Endothelial cell of umbilical vein (primary cell): ENCODE measurements around the gene SPON1. TPM values are rescaled to one million over a fixed set of nuclear protein-coding genes. Genes with fewer than 3 reads are reported as not detected.

Source experiments
- BruUV-seq: library from RNA; stranded (reverse); fragments of 400-500 nt; replicated peaks from 2 replicates; lab custom pipeline; 2021; lab: Mats Ljungman, UMichigan
- CTCF ChIA-PET: fragments of 300-600, 350-600 bp; sonication (Branson Sonifier 250); formaldehyde crosslinking; loops from one replicate; lab custom pipeline; 2021; ENCODE audit warnings: antibody characterized with exemption, inconsistent platforms; lab: Charles Lee
- POLR2A ChIA-PET: fragments of 300-600, 350-600 bp; sonication (Branson Sonifier 250); formaldehyde crosslinking; loops from one replicate; lab custom pipeline; 2021; ENCODE audit warnings: antibody characterized with exemption, inconsistent platforms; lab: Charles Lee
- DNase-seq: peaks from one replicate; pipeline ENCODE4 v3.0.0-alpha.2; 2011; ENCODE audit warnings: low read depth, low spot score
- FAIRE-seq: peaks from 2 replicates; lab custom pipeline; 2011; peaks lifted over from hg19 to GRCh38; lab: Jason Lieb, UNC
- H2AFZ ChIP-seq: 2 replicates; pipeline ENCODE4 v1.6.0; 2012; ENCODE audit warnings: low read depth, low read length, control low read depth, inconsistent platforms
- H3K27ac ChIP-seq: 2 replicates; pipeline ENCODE4 v1.5.1; 2011; ENCODE audit warnings: low read depth, mild to moderate bottlenecking, control low read depth, low read length, moderate library complexity; ENCODE audit not compliant: insufficient read depth
- H3K27me3 ChIP-seq, 2 experiments: 2 replicates each; pipeline versions ENCODE4 v1.6.0 to v1.6.1; 2011; ENCODE audit warnings: low read length in 2 of 2, mixed read lengths in 1 of 2; ENCODE audit not compliant: control insufficient read depth in 2 of 2, insufficient read depth in 2 of 2
- H3K36me3 ChIP-seq, 2 experiments: 2 replicates in 1 of 2; 3 replicates in 1 of 2; pipeline ENCODE4 v1.5.1; 2011; ENCODE audit warnings: low read length in 2 of 2, mild to moderate bottlenecking in 1 of 2, moderate library complexity in 1 of 2; ENCODE audit not compliant: control insufficient read depth in 2 of 2, insufficient read depth in 2 of 2; ENCODE audit errors: extremely low read depth in 1 of 2
- H3K4me1 ChIP-seq: 3 replicates; pipeline ENCODE4 v1.5.1; 2011; ENCODE audit warnings: mild to moderate bottlenecking, low read length; ENCODE audit not compliant: control insufficient read depth, insufficient read depth; ENCODE audit errors: extremely low read depth
- H3K4me2 ChIP-seq: 2 replicates; pipeline ENCODE4 v1.6.1; 2011; ENCODE audit warnings: low read length, control low read depth, mixed read lengths; ENCODE audit not compliant: insufficient read depth
- H3K4me3 ChIP-seq, 3 experiments: fragments of 200-600 bp in 1 of 3; sonication (generic), shearing (Covaris generic) in 1 of 3; replicated peaks in 1 of 3; 2 replicates each; pipeline ENCODE4 v1.5.1; 2011 to 2016; ENCODE audit warnings: control low read depth in 3 of 3, low read length in 3 of 3, mild to moderate bottlenecking in 2 of 3, inconsistent platforms in 1 of 3, low read depth in 1 of 3, moderate library complexity in 1 of 3; ENCODE audit not compliant: insufficient read depth in 1 of 3
- H3K79me2 ChIP-seq: 2 replicates; pipeline ENCODE4 v1.6.0; 2012; ENCODE audit warnings: low read length, inconsistent platforms; ENCODE audit not compliant: control insufficient read depth, insufficient read depth
- H3K9ac ChIP-seq: replicated peaks from 2 replicates; pipeline ENCODE3; 2011; ENCODE audit warnings: low read length, control low read depth; ENCODE audit not compliant: insufficient read depth; ENCODE audit errors: extremely low read depth
- H3K9me1 ChIP-seq: replicated peaks from 3 replicates; pipeline ENCODE4 v1.6.0; 2011; ENCODE audit warnings: mild to moderate bottlenecking, low read length; ENCODE audit not compliant: control insufficient read depth, insufficient read depth; ENCODE audit errors: extremely low read depth
- H3K9me3 ChIP-seq: replicated peaks from 2 replicates; pipeline ENCODE4 v1.5.1; 2012; ENCODE audit warnings: low read length, inconsistent platforms; ENCODE audit not compliant: control insufficient read depth, insufficient read depth
- H4K20me1 ChIP-seq: replicated peaks from 2 replicates; pipeline ENCODE3; 2011; ENCODE audit warnings: mild to moderate bottlenecking, low read length; ENCODE audit not compliant: control insufficient read depth, insufficient read depth; ENCODE audit errors: extremely low read depth
- EZH2 ChIP-seq: IDR thresholded peaks from 2 replicates; pipeline ENCODE4 v1.6.1; 2012; ENCODE audit warnings: borderline replicate concordance, low read depth, mild to moderate bottlenecking, moderate library complexity, low read length, inconsistent platforms; ENCODE audit not compliant: severe bottlenecking
- FOS ChIP-seq: IDR thresholded peaks from 2 replicates; pipeline ENCODE4 v1.6.1; 2011; ENCODE audit warnings: mild to moderate bottlenecking, low read length, moderate library complexity, borderline replicate concordance; ENCODE audit not compliant: insufficient read depth
- GATA2 ChIP-seq: IDR thresholded peaks from 2 replicates; pipeline ENCODE4 v1.7.0; 2011; ENCODE audit warnings: low read depth, mild to moderate bottlenecking, moderate library complexity, mixed read lengths, low read length; ENCODE audit not compliant: insufficient read length, insufficient read depth
- JUN ChIP-seq: IDR thresholded peaks from 2 replicates; pipeline ENCODE4 v1.6.1; 2011; ENCODE audit warnings: borderline replicate concordance, low read depth; ENCODE audit not compliant: insufficient read length, insufficient read depth
- MAX ChIP-seq: IDR thresholded peaks from 2 replicates; pipeline ENCODE4 v1.6.1; 2011; ENCODE audit not compliant: insufficient read depth, insufficient read length
- MYC ChIP-seq: IDR thresholded peaks from one replicate; pipeline ENCODE4 v1.6.1; 2011; ENCODE audit warnings: mild to moderate bottlenecking, low read depth, low read length
- POLR2A ChIP-seq: IDR thresholded peaks from 2 replicates; pipeline ENCODE4 v1.6.1; 2012; ENCODE audit warnings: low read depth, mild to moderate bottlenecking, control low read depth, low read length
- POLR2AphosphoS5 ChIP-seq: IDR thresholded peaks from 2 replicates; pipeline ENCODE4 v1.6.1; 2012; ENCODE audit warnings: low read depth, mild to moderate bottlenecking, control low read depth, low read length, moderate library complexity; ENCODE audit not compliant: insufficient read depth
- dilution Hi-C: fragments of 300-500 bp; cut with MboI; formaldehyde crosslinking; loops from one replicate; pipeline ENCODE4 v1.15.0; 2019; ENCODE audit warnings: low sequenced_read_pairs; ENCODE audit not compliant: extremely low pct_ligation_motif_present
- intact Hi-C: fragments of 100-400 bp; cut with micrococcal nuclease; formaldehyde crosslinking; loops from one replicate; pipeline ENCODE4 v1.10.0; 2022
- polyA plus RNA-seq, 4 experiments: library from polyadenylated mRNA; depleted of rRNA in 3 of 4; stranded (reverse) in 3 of 4; unstranded in 1 of 4; fragments of >200 nt; gene quantifications; 2 replicates each; pipeline versions ENCODE4 v1.2.1 to v1.2.3, GENCODE V29; 2011 to 2012; ENCODE audit warnings: missing spikeins in 1 of 4
- total RNA-seq: library from RNA; stranded (reverse); gene quantifications from 2 replicates; pipeline ENCODE4 v1.2.3, GENCODE V29; 2021
- TF ChIP-seq, protein P1 (sequence below), 2 donors: IDR thresholded peaks; 1 replicate in 1 of 2; 2 replicates in 1 of 2; pipeline ENCODE4 v1.5.1; 2011; ENCODE audit warnings: low read length in 2 of 2, mild to moderate bottlenecking in 2 of 2, moderate library complexity in 2 of 2, control low read depth in 1 of 2, inconsistent platforms in 1 of 2, low read depth in 1 of 2; ENCODE audit not compliant: insufficient read depth in 1 of 2; ENCODE audit errors: extremely low read depth in 1 of 2

The SPON1 gene
- total and polyA plus RNA-seq, 2 donors (not counting 3 experiments of a cell fraction or from before 2014, with no cell fraction given): 0.31 TPM; not detected in 1

GRCh38 chr11:14095882-14096281 lies 133.4 kb downstream of the SPON1 start:
- POLR2A ChIA-PET: no interaction called here
- no peak overlapping the region for H2AFZ ChIP-seq
- H3K4me3 ChIP-seq: no peak overlapping the region
- no peak overlapping the region for H3K27ac ChIP-seq
- H3K9me1 ChIP-seq: no peaks in the 10 kb centered on the region
- no peaks in the 10 kb centered on the region for H3K27me3 ChIP-seq
- no peak overlapping the region for H3K9ac ChIP-seq
- no peak for TF ChIP-seq MAX
- TF ChIP-seq, protein P1, sequence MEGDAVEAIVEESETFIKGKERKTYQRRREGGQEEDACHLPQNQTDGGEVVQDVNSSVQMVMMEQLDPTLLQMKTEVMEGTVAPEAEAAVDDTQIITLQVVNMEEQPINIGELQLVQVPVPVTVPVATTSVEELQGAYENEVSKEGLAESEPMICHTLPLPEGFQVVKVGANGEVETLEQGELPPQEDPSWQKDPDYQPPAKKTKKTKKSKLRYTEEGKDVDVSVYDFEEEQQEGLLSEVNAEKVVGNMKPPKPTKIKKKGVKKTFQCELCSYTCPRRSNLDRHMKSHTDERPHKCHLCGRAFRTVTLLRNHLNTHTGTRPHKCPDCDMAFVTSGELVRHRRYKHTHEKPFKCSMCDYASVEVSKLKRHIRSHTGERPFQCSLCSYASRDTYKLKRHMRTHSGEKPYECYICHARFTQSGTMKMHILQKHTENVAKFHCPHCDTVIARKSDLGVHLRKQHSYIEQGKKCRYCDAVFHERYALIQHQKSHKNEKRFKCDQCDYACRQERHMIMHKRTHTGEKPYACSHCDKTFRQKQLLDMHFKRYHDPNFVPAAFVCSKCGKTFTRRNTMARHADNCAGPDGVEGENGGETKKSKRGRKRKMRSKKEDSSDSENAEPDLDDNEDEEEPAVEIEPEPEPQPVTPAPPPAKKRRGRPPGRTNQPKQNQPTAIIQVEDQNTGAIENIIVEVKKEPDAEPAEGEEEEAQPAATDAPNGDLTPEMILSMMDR (IDR thresholded peaks at IDR 0.05; ENCODE audit: extremely low read depth in 1 of 2, insufficient read depth in 1 of 2, low read depth in 1 of 2, low read length in 2 of 2): no peak
- no peak for TF ChIP-seq MYC
- no peak for TF ChIP-seq FOS
- no peak for TF ChIP-seq POLR2A
- dilution Hi-C loops: no loop called here
- DNase-seq: no peak
- CTCF ChIA-PET: interaction anchor here (1.0 kb wide), 1 partner anchor 22 kb away, joined by 4 read pairs; no protein-coding TSS in a partner anchor
- BruUV-seq: no TSS peak
- H3K4me1 ChIP-seq: no peaks in the 10 kb centered on the region
- H3K36me3 ChIP-seq: no peaks in the 10 kb centered on the region
- H3K79me2 ChIP-seq: no peaks in the 10 kb centered on the region
- no peaks in the 10 kb centered on the region for H3K9me3 ChIP-seq
- H4K20me1 ChIP-seq: no peaks in the 10 kb centered on the region
- intact Hi-C loops: no loop called here
- H3K4me2 ChIP-seq: no peak overlapping the region
- no peak for FAIRE-seq

DNA sequence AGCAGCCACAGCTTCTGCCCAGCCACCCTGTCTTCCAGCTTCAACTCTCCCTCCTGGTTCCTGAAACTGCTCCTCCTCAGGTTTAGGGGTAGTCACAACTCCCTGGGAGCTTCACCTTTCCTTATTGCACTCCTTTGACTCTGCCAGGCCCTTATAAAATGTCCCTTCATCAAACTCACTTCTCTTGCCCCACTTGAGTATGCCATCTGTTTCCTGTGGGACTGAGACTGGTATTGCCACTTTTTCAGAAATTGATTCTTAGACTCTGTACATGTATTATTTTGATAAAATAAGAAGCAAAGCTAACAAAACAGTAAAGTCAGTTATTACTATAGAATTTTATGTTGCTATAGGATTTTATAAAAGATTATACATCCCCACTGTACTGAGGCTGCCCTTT lies 134.1 kb downstream of the SPON1 start:
- dilution Hi-C loops: no loop called here

More for the DNA sequence above, 134.1 kb downstream of the SPON1 start:
- ChIA-PET CTCF (interaction anchor here (1.0 kb wide), 1 partner anchor 22 kb away, joined by 4 read pairs; no protein-coding TSS in a partner anchor), POLR2A (no interaction called here)
- TF ChIP-seq MAX (no peak), FOS (no peak), JUN (no peak), POLR2A (no peak), EZH2 (no peak), POLR2AphosphoS5 (no peak), MYC (no peak), GATA2 (no peak)
- TF ChIP-seq, protein P1 (IDR thresholded peaks at IDR 0.05; ENCODE audit: extremely low read depth in 1 of 2, insufficient read depth in 1 of 2, low read depth in 1 of 2, low read length in 2 of 2): no peak
- no peak overlapping the region for H3K9ac ChIP-seq
- H3K9me3 ChIP-seq: no peaks in the 10 kb centered on the region
- H3K4me3 ChIP-seq: no peak overlapping the region
- H3K4me2 ChIP-seq: no peak overlapping the region
- no peaks in the 10 kb centered on the region for H3K36me3 ChIP-seq
- H2AFZ ChIP-seq: no peak overlapping the region
- no peaks in the 10 kb centered on the region for H3K9me1 ChIP-seq
- no peaks in the 10 kb centered on the region for H3K79me2 ChIP-seq
- intact Hi-C loops: no loop called here
- no peak overlapping the region for H3K27ac ChIP-seq
- no peaks in the 10 kb centered on the region for H3K4me1 ChIP-seq
- no peaks in the 10 kb centered on the region for H4K20me1 ChIP-seq
- no TSS peak for BruUV-seq
- FAIRE-seq (no peak), DNase-seq (no peak)
- H3K27me3 ChIP-seq: no peaks in the 10 kb centered on the region
